WTC11 (cell line): ENCODE data around the gene TEKTIP1. TPM values are rescaled to one million over a fixed set of nuclear protein-coding genes. Genes with fewer than 3 reads are reported as not detected.

Experiments
- ATAC-seq: fragments of 200-7000 bp; cut with Tn5 transposase; 2 replicates; pipeline ENCODE4 v1.10.0; 2021; ENCODE audit warnings: mild to moderate bottlenecking, moderate library complexity
- CTCF ChIA-PET: fragments of 300-600 bp; sonication (Branson Sonifier 250); formaldehyde crosslinking; loops from one replicate; lab custom pipeline; 2021; ENCODE audit warnings: antibody characterized with exemption; lab: Charles Lee
- POLR2A ChIA-PET: fragments of 350-600 bp; sonication (Branson Sonifier 250); formaldehyde crosslinking; loops from one replicate; lab custom pipeline; 2021; ENCODE audit warnings: antibody characterized with exemption; lab: Charles Lee
- DNase-seq: peaks from one replicate; pipeline ENCODE4 v3.0.0; 2021; ENCODE audit warnings: low spot score
- H3K27ac Mint-ChIP-seq: 2 replicates; pipeline ENCODE4 v1.8.0; 2021; ENCODE audit warnings: mixed read lengths
- H3K27me3 Mint-ChIP-seq: 2 replicates; pipeline ENCODE4 v1.8.0; 2021; ENCODE audit warnings: low read depth, mild to moderate bottlenecking, moderate library complexity, mixed read lengths
- H3K36me3 Mint-ChIP-seq: 2 replicates; pipeline ENCODE4 v1.8.0; 2021; ENCODE audit warnings: mixed read lengths
- H3K4me1 Mint-ChIP-seq: 2 replicates; pipeline ENCODE4 v1.8.0; 2022; ENCODE audit warnings: mixed read lengths
- H3K4me3 Mint-ChIP-seq: 2 replicates; pipeline ENCODE4 v1.8.0; 2021; ENCODE audit warnings: mild to moderate bottlenecking, moderate library complexity, mixed read lengths
- H3K9me3 Mint-ChIP-seq: 2 replicates; pipeline ENCODE4 v1.8.0; 2021; ENCODE audit warnings: mixed read lengths
- ARID4B ChIP-seq: sonication (generic); formaldehyde crosslinking; IDR thresholded peaks from 2 replicates; pipeline ENCODE4 v1.8.0; 2023; ENCODE audit warnings: missing genetic modification reagents, mild to moderate bottlenecking, borderline replicate concordance
- ATF2 ChIP-seq: sonication (generic); formaldehyde crosslinking; IDR thresholded peaks from 2 replicates; pipeline ENCODE4 v1.8.1; 2022; ENCODE audit warnings: low read depth, missing genetic modification reagents, borderline replicate concordance
- ATF3 ChIP-seq: sonication (generic); formaldehyde crosslinking; conservative IDR thresholded peaks from 2 replicates; pipeline ENCODE4 v1.8.1; 2022; ENCODE audit warnings: mild to moderate bottlenecking, missing genetic modification reagents
- E2F4 ChIP-seq: sonication (generic); formaldehyde crosslinking; IDR thresholded peaks from 2 replicates; pipeline ENCODE4 v1.8.1; 2022; ENCODE audit warnings: low read depth, mild to moderate bottlenecking, moderate library complexity, missing genetic modification reagents, borderline replicate concordance
- EMX1 ChIP-seq: fragments of 250-450 bp; sonication (Bioruptor Pico); IDR thresholded peaks from 2 replicates; pipeline ENCODE4 v1.8.0; 2021; ENCODE audit warnings: mild to moderate bottlenecking
- GABPB1 ChIP-seq: sonication (generic); formaldehyde crosslinking; IDR thresholded peaks from 2 replicates; pipeline ENCODE4 v1.8.1; 2023; ENCODE audit warnings: mild to moderate bottlenecking, missing genetic modification reagents
- IRF1 ChIP-seq: sonication (generic); formaldehyde crosslinking; IDR thresholded peaks from 2 replicates; pipeline ENCODE4 v1.8.0; 2023; ENCODE audit warnings: missing genetic modification reagents
- MLX ChIP-seq: sonication (generic); formaldehyde crosslinking; IDR thresholded peaks from 2 replicates; pipeline ENCODE4 v1.8.1; 2023; ENCODE audit warnings: mild to moderate bottlenecking, missing genetic modification reagents, moderate library complexity
- SOX15 ChIP-seq: fragments of 250-450 bp; sonication (Bioruptor Pico); IDR thresholded peaks from 2 replicates; pipeline ENCODE4 v1.9.0; 2021; ENCODE audit warnings: mild to moderate bottlenecking
- STAT6 ChIP-seq: sonication (generic); formaldehyde crosslinking; conservative IDR thresholded peaks from 2 replicates; pipeline ENCODE4 v1.8.1; 2023; ENCODE audit warnings: mild to moderate bottlenecking, low read depth, missing genetic modification reagents, moderate library complexity
- TEAD4 ChIP-seq: sonication (generic); formaldehyde crosslinking; IDR thresholded peaks from 2 replicates; pipeline ENCODE4 v1.8.0; 2022; ENCODE audit warnings: mild to moderate bottlenecking, missing genetic modification reagents
- ZNF219 ChIP-seq: sonication (generic); formaldehyde crosslinking; IDR thresholded peaks from 2 replicates; pipeline ENCODE4 v1.8.0; 2023; ENCODE audit warnings: missing genetic modification reagents, mild to moderate bottlenecking, borderline replicate concordance
- ZNF232 ChIP-seq: sonication (generic); formaldehyde crosslinking; IDR thresholded peaks from 2 replicates; pipeline ENCODE4 v1.8.0; 2022; ENCODE audit warnings: mild to moderate bottlenecking, missing genetic modification reagents
- ZNF317 ChIP-seq: sonication (generic); formaldehyde crosslinking; IDR thresholded peaks from 2 replicates; pipeline ENCODE4 v1.8.1; 2023; ENCODE audit warnings: low read depth, mild to moderate bottlenecking, moderate library complexity, missing genetic modification reagents, borderline replicate concordance
- ZNF532 ChIP-seq: fragments of 250-450 bp; sonication (Bioruptor Pico); IDR thresholded peaks from 2 replicates; pipeline ENCODE4 v1.9.0; 2021; ENCODE audit warnings: mild to moderate bottlenecking, borderline replicate concordance
- ZSCAN18 ChIP-seq: fragments of 250-450 bp; sonication (Bioruptor Pico); IDR thresholded peaks from 2 replicates; pipeline ENCODE4 v2.1.2; 2022; ENCODE audit warnings: mild to moderate bottlenecking, moderate library complexity
- total RNA-seq: library from RNA; stranded (reverse); gene quantifications from 3 replicates; pipeline ENCODE4 v1.2.3, GENCODE V29; 2021

The TEKTIP1 gene
- total RNA-seq, 1 experiment from 2014 or later = 6.3 TPM

GRCh38 chr19:3563709-3564524, 24.9 kb downstream of the TEKTIP1 start (continued):
- TF ChIP-seq ZSCAN18 (CRISPR knock-in tag) (no peak), ATF2 (CRISPR knock-in tag) (no peak), EMX1 (no peak), MLX (CRISPR knock-in tag) (no peak)

- ATAC-seq (no peak), DNase-seq (no peak)
- H3K4me1 Mint-ChIP-seq = no peaks in the 10 kb centered on the region
- H3K36me3 Mint-ChIP-seq = no peaks in the 10 kb centered on the region
- H3K27ac Mint-ChIP-seq = 0 out of 2 replicates have a peak overlapping the region, but pooled peaks have one; percentile 53
- ChIA-PET POLR2A (interaction anchor here (0.6 kb wide), 1 partner anchor 292 kb away, joined by 6 read pairs; no protein-coding TSS in a partner anchor), CTCF (interaction anchor here (0.6 to 1.8 kb wide), 3 partner anchors 20 to 38 kb away, joined by 4 to 5 read pairs (median 5); no protein-coding TSS in a partner anchor)
- no peaks in the 10 kb centered on the region for H3K9me3 Mint-ChIP-seq
- H3K4me3 Mint-ChIP-seq = no peak overlapping the region
- peaks cover 24% of the 10 kb centered on the region for H3K27me3 Mint-ChIP-seq
- TF ChIP-seq IRF1 (CRISPR knock-in tag) = no peak
- no peak for TF ChIP-seq STAT6
- TF ChIP-seq E2F4 (CRISPR knock-in tag) = no peak
- TF ChIP-seq ZNF232 = no peak
- no peak for TF ChIP-seq SOX15 (CRISPR knock-in tag)
- no peak for TF ChIP-seq ZNF317 (CRISPR knock-in tag)
- TF ChIP-seq ARID4B (CRISPR knock-in tag) = no peak
- no peak for TF ChIP-seq ZNF219
- TF ChIP-seq ATF3 = no peak
- TF ChIP-seq ZNF532 (CRISPR knock-in tag) = no peak
- TF ChIP-seq GABPB1 (CRISPR knock-in tag) = no peak
- no peak for TF ChIP-seq TEAD4 (CRISPR knock-in tag)
These were observed 26.2 kb downstream of the TEKTIP1 start for GRCh38 chr19:3565139-3565538.
